H1 (cell line): ENCODE measurements around the gene RIN1. TPM values are rescaled to one million over a fixed set of nuclear protein-coding genes. Genes with fewer than 3 reads are reported as not detected.

Experiments
- BCL11A ChIP-seq, 2 experiments: IDR thresholded peaks; one replicate each; pipeline ENCODE4 v1.6.1; 2011; ENCODE audit warnings: low read depth in 2 of 2, low read length in 2 of 2, mild to moderate bottlenecking in 2 of 2
- EZH2 ChIP-seq: fragments of 200-600 bp; sonication (generic); IDR thresholded peaks from 2 replicates; pipeline ENCODE4 v1.7.1; 2012; ENCODE audit warnings: low read depth, mild to moderate bottlenecking, moderate library complexity, low read length, inconsistent platforms; ENCODE audit not compliant: severe bottlenecking
- GTF2F1 ChIP-seq: IDR thresholded peaks from 2 replicates; pipeline ENCODE4 v1.6.1; 2012; ENCODE audit warnings: low read depth, low read length, improper control_type of control experiment, borderline replicate concordance
- HDAC6 ChIP-seq: IDR thresholded peaks from one replicate; pipeline ENCODE4 v1.7.1; 2012; ENCODE audit warnings: low read depth, mild to moderate bottlenecking, inconsistent platforms, low read length, moderate library complexity
- PHF8 ChIP-seq: fragments of 200-600 bp; sonication (generic); conservative IDR thresholded peaks from 2 replicates; pipeline ENCODE4 v1.7.1; 2012; ENCODE audit warnings: low read depth, mild to moderate bottlenecking, inconsistent platforms, low read length, moderate library complexity
- POLR2AphosphoS5 ChIP-seq: IDR thresholded peaks from 2 replicates; pipeline ENCODE4 v1.6.1; 2011; ENCODE audit warnings: low read depth, low read length
- polyA plus RNA-seq, 7 experiments: library from polyadenylated mRNA; depleted of rRNA in 3 of 7; stranded (reverse) in 5 of 7; unstranded in 2 of 7; fragments of >200 nt in 5 of 7; fragments of 200-250 nt in 2 of 7; gene quantifications; 1 replicate in 5 of 7; 2 replicates in 1 of 7; 4 replicates in 1 of 7; pipeline versions ENCODE4 v1.2.1 to v1.2.3, GENCODE V29; 2011 to 2013; ENCODE audit warnings: missing spikeins in 2 of 7, mixed read lengths in 2 of 7
- total RNA-seq: library from RNA; stranded (reverse); fragmentation: NEBNext Ultra II Directional; extraction: Animal tissue kit (Norgen Biotek cat#: 25700); gene quantifications from 2 replicates; pipeline ENCODE4 v1.2.1, GENCODE V29; 2021

The RIN1 gene
- total and polyA plus RNA-seq, 2 of the 8 experiments (the other 6 are each of a cell fraction or from before 2014, with no cell fraction given) = 2.5 to 5.4 TPM

DNA sequence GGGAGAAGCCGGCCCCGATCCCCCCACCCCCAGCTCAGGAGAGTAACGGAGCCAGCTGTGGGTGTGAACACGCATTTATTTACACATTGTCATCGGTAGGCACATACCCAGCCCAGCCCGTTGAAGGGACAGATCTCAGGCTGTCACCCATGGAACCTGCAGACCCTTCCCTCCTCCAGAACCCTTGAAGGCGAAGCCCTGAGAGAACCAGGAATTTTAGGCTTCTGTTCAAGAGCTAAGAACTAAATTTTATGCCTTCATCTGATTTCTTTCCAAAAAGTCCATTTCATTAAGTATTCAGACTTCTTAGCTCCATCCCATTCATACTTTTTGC, 9.0 kb upstream of the RIN1 start (continued):
- TF ChIP-seq PHF8 = no peak
- TF ChIP-seq HDAC6 = no peak
- TF ChIP-seq BCL11A (IDR thresholded peaks at IDR 0.05; ENCODE audit: low read depth in 2 of 2, low read length in 2 of 2) = no peak
- no peak for TF ChIP-seq POLR2AphosphoS5
- TF ChIP-seq GTF2F1 = no peak
- no peak for TF ChIP-seq EZH2
